ENCODE results near the gene ACKR4. TPM values are rescaled to one million over a fixed set of nuclear protein-coding genes. Genes with fewer than 3 reads are reported as not detected.

Gene ACKR4
- total and polyA plus RNA-seq, 12 donors = 0.36 to 2.4 (median 1.5) TPM

DNA sequence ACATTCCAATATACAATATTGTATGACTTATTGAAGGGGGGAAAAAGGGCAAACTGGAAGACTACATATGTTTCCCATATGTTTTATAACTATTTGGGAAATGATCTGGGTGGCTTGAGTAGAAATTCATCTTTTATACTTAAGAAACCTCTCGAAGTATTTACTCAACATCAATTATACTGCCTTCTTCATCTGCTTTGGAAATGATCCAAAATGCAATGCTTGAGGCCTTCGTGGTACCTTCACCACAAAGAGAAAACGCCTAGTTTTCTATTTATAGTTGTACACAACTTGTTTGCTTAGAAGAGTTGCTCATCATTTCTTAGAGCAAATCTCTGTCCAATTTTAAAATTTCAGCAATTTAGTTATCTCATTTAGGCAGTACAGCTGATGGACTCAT, 18.8 kb downstream of the ACKR4 start:
- no peaks in the 10 kb centered on the region for H3K36me3 ChIP-seq (replicated peaks in 1 of 2)
- H3K4me3 ChIP-seq = no peak overlapping the region
- no peak for DNase-seq
- intact Hi-C loops (cut with DNase I) = no loop called here
- TF ChIP-seq, protein P1, sequence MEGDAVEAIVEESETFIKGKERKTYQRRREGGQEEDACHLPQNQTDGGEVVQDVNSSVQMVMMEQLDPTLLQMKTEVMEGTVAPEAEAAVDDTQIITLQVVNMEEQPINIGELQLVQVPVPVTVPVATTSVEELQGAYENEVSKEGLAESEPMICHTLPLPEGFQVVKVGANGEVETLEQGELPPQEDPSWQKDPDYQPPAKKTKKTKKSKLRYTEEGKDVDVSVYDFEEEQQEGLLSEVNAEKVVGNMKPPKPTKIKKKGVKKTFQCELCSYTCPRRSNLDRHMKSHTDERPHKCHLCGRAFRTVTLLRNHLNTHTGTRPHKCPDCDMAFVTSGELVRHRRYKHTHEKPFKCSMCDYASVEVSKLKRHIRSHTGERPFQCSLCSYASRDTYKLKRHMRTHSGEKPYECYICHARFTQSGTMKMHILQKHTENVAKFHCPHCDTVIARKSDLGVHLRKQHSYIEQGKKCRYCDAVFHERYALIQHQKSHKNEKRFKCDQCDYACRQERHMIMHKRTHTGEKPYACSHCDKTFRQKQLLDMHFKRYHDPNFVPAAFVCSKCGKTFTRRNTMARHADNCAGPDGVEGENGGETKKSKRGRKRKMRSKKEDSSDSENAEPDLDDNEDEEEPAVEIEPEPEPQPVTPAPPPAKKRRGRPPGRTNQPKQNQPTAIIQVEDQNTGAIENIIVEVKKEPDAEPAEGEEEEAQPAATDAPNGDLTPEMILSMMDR (IDR thresholded peaks at IDR 0.05) = no peak
- TF ChIP-seq POLR2A (IDR thresholded peaks at IDR 0.05) = no peak
- whole genome bisulfite sequencing, 4 donors = 67 to 75% (median 68%) methylated on average over 3 of the region's 3 CpGs
- no peaks in the 10 kb centered on the region for H3K4me1 ChIP-seq (replicated peaks in 1 of 2)
- no peaks in the 10 kb centered on the region for H3K9me3 ChIP-seq (replicated peaks in 1 of 3)
- no peaks in the 10 kb centered on the region for H3K27me3 ChIP-seq
- H3K27ac ChIP-seq = no peak overlapping the region

DNA sequence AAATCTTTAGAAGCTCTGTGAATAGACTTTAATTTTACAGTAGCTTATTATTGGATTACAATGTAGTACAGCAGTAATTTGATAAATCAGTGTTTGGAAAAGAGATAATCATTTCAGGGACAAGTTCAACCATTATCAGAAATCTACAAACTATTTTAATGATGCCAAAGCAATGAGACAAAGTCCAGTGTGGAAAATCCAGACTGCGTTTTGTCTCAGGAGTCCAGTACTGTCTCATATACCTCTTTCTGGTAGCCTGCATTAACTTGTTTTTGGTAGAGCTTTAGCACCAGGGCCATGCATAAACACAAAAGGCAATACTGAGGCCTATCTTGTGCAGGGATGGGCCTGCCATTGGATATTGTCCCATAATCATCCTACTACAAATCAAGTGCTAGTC, 19.7 kb downstream of the ACKR4 start:
- no peak for DNase-seq
- Histone ChIP-seq H3K4me1 (replicated peaks in 1 of 2) (no peaks in the 10 kb centered on the region), H3K27me3 (no peaks in the 10 kb centered on the region), H3K36me3 (replicated peaks in 1 of 2) (no peaks in the 10 kb centered on the region), H3K27ac (no peak overlapping the region), H3K4me3 (no peak overlapping the region), H3K9me3 (replicated peaks in 1 of 3) (no peaks in the 10 kb centered on the region)
- intact Hi-C loops (cut with DNase I) = no loop called here
- 68 to 95% (median 88%) methylated on average over 1 of the region's 1 CpG for WGBS, 4 donors
- TF ChIP-seq, protein P1 (IDR thresholded peaks at IDR 0.05) = no peak
- no peak for TF ChIP-seq POLR2A (IDR thresholded peaks at IDR 0.05)

DNA sequence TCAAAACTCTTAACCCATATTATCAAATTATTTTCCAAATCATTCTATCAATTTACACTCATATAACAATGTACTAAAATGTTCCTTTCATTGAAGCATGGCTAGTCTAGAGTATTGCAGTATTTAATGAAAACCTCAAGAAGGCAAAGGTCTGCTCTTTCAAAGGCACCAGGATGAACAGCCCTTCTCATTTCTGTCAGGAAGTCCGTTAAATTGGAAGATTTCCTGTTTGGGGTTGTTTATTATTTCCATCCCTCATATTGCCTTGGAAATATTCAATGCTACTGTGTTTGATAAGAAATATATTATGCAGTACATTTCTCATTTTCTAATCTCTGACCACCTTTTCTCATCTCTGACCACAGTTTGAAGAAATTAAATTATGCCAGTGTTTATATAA, 25.1 kb downstream of the ACKR4 start:
- TF ChIP-seq, protein P1 (IDR thresholded peaks at IDR 0.05) = no peak
- TF ChIP-seq POLR2A (IDR thresholded peaks at IDR 0.05) = no peak
- WGBS, 4 donors = 56 to 90% (median 60%) methylated on average over 1 of the region's 1 CpG
- no peaks in the 10 kb centered on the region for H3K27me3 ChIP-seq
- DNase-seq = no peak
- intact Hi-C loops (cut with DNase I) = no loop called here
- peaks cover 0 to 11% of the 10 kb centered on the region in 2 donors for H3K4me1 ChIP-seq (replicated peaks in 1 of 2)
- no peak overlapping the region for H3K4me3 ChIP-seq
- peaks cover 0 to 10% of the 10 kb centered on the region in 2 donors for H3K36me3 ChIP-seq (replicated peaks in 1 of 2)
- H3K9me3 ChIP-seq (replicated peaks in 1 of 3) = no peaks in the 10 kb centered on the region
- H3K27ac ChIP-seq = no peak overlapping the region

DNA sequence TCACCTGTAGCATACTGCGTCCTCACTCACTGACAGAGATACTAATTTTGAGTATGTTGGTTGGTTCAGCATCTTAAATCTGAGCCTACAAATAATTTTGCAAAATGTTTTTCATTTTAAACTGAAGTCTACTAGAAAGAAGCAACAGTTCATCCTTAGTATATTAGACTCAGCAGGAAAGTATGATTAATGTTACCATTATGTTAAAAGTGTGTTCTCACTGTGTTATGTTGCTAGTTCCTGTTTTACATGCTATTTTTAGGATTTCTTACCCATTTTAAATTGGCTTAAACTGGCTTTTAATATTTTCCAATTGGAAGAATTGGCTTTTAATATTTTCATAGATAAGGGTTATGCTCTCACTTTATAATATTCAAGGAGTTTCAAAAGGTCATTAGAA, 25.7 kb downstream of the ACKR4 start:
- H3K4me3 ChIP-seq = no peak overlapping the region
- peaks cover 0 to 11% of the 10 kb centered on the region in 2 donors for H3K4me1 ChIP-seq (replicated peaks in 1 of 2)
- peaks cover 0 to 10% of the 10 kb centered on the region in 2 donors for H3K36me3 ChIP-seq (replicated peaks in 1 of 2)
- no peak overlapping the region for H3K27ac ChIP-seq
- H3K27me3 ChIP-seq = no peaks in the 10 kb centered on the region
- H3K9me3 ChIP-seq (replicated peaks in 1 of 3) = no peaks in the 10 kb centered on the region
- WGBS, 4 donors = 80 to 98% (median 85%) methylated on average over 1 of the region's 1 CpG
- intact Hi-C loops (cut with DNase I) = no loop called here
- TF ChIP-seq, protein P1 (IDR thresholded peaks at IDR 0.05) = no peak
- TF ChIP-seq POLR2A (IDR thresholded peaks at IDR 0.05) = no peak
- no peak for DNase-seq

Measured in adrenal gland (tissue), 12 donors.